NCI-H226 (cell line): ENCODE data around the gene GBP4.
A peak's percentile ranks its signal among the peaks of the same experiment; 100 is the strongest.
"Not testable (repeated sequence)": the region's sequence is repeated elsewhere in the genome, so short reads cannot be mapped to it uniquely, and the experiment has no call there.

Source experiments
- DNase-seq: peaks from one replicate; pipeline ENCODE4 v3.0.0-alpha.2; 2015

GBP4 gene, protein sequence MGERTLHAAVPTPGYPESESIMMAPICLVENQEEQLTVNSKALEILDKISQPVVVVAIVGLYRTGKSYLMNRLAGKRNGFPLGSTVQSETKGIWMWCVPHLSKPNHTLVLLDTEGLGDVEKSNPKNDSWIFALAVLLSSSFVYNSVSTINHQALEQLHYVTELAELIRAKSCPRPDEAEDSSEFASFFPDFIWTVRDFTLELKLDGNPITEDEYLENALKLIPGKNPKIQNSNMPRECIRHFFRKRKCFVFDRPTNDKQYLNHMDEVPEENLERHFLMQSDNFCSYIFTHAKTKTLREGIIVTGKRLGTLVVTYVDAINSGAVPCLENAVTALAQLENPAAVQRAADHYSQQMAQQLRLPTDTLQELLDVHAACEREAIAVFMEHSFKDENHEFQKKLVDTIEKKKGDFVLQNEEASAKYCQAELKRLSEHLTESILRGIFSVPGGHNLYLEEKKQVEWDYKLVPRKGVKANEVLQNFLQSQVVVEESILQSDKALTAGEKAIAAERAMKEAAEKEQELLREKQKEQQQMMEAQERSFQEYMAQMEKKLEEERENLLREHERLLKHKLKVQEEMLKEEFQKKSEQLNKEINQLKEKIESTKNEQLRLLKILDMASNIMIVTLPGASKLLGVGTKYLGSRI

DNA sequence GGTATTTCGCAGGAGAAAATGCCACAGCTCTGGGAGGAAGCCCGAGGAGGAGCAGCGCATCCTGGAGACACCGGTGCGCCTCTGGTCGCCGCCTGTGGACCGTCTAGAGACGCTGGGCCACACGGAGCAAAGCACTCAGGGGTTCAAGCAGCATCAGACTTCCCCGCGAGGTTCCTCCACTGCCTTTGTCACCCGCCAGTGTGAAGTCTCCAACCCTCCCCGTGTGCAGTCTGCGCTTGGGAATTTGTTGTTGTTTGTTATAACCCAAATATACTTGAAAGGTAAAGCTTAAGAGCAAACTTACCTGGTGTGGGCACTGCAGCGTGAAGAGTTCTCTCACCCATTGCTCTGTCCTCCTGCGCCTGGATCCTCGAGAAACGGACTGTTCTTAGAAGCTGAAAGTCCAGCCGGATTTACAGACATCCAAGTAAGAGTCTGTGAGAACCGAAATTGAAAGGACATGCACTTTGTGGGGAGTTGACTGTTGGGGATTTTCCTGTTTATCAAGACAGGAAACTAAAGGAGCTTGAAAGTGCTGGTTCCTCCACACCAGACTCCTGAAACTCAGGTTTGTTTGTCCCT is at the start of gene GBP4:
Gene GBP4, minus strand, starts transcription at position 452 of the 582 bp plus-strand sequence. Its CDS starts 108 bp downstream, at position 344.
- peak; percentile 15 for DNase-seq

DNA sequence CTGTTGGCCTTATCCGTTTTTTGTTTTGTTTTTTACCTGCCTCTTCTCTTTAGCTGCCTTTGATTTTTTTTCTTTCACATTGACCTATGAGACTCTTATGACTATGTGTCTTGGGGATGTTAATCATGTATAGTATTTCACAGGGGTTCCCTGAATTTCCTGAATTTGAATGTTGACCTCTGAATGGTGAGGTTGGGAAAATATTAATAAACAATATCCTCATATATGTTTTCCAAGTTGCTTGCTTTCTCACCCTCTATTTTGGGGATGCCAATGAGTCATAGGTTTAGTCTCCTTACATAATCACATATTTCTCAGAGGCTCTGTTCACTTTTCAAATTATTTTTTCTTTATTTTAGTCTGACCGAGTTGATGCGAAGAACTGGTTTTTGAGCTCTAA is 44.3 kb upstream of the GBP4 start:
- no peak for DNase-seq

DNA sequence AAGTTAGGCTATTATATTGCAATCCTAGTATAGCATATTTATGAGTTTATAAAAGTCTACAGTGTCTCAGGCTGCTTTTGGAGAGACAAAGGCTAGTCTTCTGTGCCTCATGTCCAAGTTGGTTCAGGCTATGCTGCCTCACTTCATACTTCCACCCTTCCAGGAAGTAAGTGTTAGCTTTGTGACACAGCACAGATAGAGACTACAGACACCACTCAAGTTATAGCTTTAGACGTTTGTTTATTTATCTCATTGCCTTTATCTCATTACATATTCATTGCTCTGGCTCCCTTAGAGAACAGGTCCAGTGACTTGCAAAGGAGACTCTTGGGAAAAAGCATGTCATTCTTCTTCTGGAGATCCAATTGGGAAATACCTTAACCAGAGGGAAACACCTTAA is 22.6 kb upstream of the GBP4 start:
- DNase-seq = no peak

DNA sequence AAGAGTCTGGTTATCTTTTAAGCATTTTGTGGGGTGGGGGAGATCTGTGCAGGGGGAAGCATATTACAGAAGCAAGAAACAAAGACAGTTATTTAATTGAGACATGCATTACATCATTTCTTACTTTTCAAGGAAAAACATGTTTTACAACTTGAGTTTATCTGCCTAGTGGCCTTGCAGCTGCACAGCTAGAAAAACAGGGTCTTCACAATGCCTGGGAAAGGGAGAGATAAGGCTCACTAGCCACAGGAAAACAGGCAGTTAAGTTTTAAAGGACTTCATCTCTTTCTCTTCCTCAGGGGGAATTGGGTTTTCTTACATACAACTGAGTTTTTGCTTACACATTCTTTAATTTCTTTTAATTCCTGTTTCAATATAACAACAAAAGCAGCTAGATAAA is 21.1 kb upstream of the GBP4 start:
- not testable (repeated sequence) for DNase-seq

DNA sequence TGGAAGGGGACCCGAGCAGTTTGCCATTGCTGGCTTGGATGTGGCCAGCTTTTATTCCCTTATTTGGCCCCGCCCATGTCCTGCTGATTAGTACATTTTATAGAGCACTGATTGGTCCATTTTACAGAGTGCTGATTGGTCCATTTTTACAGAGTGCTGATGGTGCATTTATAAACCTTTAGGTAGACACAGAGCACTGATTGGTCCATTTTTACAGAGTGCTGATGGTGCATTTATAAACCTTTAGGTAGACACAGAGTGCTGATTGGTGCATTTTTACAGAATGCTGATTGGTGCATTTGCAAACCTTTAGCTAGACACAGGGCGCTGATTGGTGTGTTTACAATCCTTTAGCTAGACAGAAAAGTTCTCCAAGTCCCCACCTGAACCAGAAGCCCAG is 20.2 kb upstream of the GBP4 start:
- DNase-seq = not testable (repeated sequence)

DNA sequence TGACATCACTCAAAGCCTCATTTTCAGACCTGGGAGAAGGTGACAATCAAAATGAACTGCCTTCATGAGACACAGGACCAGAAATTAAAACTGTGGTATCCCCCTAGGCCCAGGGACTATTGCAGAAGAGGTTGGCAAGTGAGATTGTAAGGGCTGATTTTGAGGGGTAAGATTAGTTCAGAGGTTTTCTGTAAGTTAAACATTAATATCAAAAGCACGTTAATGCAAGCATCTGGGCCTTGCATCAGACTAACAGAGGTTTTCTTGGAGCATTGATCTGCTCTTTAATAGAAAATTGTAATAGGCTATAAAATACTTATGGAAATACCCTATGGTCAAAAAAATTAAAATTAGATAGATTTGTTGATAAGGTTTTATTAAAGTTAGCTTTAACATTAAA is 14.6 kb upstream of the GBP4 start:
- no peak for DNase-seq

DNA sequence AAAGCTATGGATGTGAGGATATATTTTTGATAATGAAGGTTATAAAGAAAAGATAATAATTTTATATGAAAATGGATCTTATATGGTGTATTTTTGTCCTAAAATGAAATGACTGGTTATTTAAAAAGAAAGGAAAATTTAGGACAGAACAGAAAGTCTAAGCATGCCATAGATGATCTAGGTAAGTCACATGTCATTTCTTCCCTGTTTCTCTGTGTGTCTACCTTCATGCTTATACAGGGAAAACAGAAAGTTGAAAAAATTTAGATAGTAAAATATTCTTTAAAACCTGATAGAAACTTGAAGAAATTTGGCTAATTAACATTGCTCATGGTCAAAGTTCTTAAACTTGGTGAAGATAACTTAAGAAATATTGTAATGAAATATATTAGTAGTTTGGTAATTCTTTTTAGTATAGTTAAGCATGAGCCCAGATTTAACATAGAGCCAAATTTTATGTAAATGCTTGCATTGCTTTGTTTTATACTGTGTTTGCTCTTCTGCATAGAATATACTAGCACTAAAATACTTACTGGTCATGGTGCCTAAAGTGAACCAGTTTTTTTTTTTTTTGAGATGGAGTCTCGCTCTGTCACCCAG is 12.4 kb upstream of the GBP4 start:
- no peak for DNase-seq

DNA sequence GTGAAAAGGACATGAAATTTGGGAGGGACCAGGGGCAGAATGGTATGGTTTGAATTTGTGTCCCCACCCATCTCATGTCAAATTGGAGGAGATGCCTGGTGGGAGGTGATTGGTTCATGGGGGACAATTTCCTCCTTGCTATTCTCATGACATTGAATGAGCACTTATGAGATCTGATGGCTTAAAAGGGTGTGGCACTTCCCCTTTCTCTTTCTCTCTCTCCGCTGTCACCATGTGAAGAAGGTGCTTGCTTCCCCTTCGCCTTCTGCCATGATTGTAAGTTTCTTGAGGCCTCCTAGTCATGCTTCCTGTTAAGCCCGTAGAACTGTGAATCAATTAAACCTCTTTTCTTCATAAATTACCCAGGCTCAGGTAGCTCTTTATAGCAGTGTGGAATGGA is 7.6 kb upstream of the GBP4 start:
- no peak for DNase-seq

DNA sequence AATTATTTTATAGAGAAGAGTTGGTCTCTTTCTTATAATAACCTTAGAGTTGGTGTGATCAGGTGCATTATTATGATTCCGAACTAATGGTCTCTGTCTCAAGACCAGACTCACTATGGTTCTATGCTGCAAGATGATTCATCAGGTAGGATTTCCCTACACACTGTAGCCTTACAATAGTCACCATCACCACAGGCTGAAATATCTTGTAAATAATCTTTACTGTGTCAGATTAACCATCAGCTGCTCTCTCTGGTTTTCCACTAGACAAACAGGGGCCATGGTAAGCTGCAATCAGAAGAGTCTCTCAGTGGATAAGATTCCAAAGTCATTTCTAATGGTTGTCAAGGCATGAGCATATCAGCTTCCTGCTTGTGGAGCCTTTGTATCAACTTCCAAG is 4.4 kb upstream of the GBP4 start:
- peak; percentile 69 for DNase-seq

DNA sequence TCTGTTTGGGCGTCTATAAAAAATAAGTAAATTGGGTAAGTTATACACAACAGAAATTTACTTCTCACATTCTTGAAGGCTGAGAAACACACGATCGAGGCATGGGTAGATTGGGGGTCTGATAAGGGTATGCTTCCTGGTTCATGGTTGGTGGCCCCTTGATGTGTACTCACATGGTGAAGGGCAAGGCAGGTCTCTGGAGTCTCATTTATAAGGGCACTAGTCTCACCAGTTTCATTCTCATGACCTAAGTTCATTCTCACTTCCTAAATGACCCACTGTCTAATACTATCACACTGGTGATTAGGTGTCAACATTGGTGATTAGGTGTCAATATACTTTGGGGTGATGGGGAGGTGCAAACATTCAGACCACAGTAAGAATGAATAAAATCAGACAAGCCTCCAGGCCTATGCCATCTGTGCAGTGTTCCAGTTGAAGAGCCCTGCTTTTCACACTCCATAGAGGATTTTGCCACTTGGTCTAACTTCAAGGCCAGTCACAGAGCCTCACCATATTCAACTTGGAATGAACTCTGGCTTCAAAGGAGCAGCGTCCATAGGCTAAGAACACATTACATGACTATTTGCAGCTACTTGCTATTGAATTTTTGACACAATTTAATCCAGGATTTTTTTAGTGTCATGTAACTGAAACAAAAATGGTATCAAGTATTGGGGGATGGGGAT is 2.5 kb upstream of the GBP4 start:
- no peak for DNase-seq

DNA sequence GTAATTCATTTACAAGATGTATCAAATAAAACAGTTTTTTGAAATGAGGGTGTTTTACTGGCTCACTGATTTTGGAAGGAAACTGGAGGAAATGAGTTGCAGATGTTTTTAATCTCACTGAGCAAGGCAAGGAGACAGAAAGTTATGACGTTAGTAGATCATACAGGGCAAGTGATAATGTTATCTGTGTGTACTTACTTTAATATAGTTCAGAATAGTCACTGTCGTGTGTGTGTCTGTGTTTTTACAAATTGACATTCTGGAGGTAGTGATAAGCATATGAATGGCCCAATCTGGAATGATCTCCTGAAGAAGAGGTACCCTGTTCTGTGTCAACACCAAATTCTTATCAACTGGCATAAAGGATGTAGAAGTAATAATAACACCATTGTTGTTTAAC is 1.9 kb upstream of the GBP4 start:
- DNase-seq = no peak

DNA sequence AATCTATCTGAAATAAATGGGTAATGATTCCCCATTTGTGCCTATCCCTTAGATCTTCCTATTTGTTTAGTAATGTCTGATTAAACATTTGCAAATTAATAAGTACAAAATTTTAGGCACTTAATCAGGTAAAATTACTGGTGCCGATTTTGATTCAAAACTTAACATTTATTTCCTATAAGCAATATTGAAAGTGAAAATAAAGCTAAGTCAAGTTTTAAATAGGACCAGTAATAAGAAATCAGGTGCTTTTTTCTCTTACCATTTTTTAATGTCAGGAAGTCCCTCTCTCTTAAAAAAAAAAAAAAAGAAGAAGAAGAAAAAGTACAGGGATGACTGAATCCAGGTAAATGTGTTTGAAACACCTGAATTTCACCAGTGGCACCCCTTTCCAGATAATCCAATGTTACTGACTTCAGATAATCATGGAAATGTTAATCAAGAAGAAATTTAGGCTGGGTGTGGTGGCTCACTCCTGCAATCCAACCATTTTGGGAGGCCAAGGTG is 836 bp upstream of the GBP4 start:
- no peak for DNase-seq

DNA sequence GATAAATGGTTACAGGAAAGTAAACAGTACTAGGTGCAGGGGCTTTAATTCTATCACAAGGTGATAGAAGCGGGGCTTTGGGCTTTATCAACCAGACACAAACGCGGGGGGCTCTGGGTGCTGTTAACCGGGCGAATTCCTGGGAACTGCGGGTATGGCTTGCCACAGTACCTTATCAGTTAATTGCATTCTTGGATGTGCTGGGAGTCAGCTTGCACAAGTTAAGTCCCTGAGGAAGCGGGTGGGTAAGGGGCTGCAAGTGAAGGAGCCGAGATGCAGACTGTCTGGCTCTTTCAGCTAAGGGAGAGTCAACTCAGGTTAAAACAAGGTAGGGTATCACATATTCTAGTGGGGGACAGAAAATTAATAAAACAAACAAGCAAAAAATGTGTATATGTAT is 661 bp downstream of the GBP4 start:
- no peak for DNase-seq

DNA sequence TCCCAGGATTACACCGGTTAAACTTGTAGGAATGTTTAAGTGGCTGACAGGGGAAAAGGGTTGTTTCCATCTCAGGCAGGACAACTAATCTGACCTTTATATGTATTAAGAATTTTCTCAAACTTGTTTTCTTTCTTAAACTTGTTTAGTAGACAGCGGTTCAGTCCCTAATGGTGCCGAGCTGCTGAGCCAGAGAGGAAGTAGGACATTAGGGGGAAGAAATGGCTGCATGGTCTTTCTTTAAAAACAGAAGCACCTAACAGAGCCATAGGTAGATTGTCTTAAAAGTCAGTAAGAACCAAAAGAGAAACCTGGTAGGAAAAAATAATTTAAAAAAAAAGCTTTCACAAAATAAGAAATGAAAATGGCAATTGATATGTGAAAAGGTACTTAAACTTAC is 3.3 kb downstream of the GBP4 start:
- no peak for DNase-seq

DNA sequence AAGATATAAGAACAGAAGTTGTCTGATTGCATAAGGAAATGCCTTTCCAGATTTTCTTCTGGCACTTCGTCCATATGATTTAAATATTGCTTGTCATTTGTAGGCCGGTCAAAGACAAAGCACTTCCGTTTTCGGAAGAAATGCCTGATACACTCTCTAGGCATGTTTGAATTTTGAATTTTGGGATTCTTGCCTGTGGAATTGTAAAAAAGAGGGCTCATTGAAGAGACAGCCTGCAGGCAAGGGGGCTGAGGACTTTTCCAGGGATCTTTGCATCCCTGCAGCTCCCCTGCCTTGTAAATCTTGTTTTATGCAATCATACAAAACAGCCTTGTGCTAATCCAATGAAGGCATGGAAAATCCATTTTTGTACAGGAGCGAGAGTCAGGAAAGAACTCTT is 7.4 kb downstream of the GBP4 start:
- DNase-seq = no peak

DNA sequence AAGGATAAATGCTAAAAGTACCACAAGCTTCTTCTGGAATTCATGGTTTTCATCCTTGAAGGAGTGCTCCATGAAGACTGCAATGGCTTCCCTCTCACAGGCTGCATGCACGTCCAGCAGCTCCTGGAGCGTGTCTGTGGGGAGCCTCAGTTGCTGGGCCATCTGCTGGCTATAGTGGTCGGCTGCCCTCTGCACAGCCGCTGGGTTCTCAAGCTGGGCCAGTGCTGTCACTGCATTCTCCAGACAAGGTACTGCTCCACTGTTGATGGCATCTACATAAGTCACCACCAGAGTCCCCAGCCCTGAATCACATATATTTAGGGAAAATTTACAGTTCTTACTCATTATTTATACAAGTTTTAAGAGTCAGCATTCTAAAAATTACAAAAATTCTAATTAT is 8.7 kb downstream of the GBP4 start:
- DNase-seq = no peak

DNA sequence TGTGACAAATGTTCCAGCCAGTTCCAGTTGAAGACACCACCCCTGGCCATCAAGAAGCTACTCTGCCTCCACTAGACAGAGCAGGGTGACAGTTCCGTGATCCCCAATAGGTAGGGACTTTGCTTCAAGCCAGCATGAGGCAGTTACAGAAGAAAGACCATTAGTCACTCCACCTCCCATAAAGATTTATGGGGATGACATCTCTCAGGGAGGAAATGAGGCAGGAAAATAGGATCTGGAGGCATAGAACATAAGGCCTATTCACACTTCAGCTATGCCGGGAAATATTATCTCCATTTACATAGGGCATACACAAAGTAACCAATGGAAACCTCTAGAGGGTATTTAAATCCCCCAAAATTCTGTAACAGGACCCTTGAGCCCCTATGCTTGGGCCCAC is 19.4 kb downstream of the GBP4 start:
- peak; percentile 43 for DNase-seq

DNA sequence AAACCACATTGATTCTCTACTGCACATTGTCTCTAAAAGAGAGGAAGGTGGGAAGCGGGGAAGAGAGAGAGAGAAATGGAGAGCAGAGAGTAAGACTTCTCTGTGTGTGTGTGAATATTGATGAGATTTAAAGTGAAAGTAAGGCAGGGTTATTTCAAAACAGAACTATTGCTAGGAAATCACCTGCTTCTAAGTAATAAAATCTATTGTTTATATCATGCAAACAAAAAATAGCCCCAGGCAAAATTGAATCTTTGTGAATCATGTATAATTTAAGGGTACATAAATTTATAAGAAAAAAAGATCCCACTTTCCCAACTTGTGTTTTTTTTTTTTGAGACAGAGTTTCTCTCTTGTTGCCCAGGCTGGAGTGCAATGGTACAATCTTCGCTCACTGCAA is 21.8 kb downstream of the GBP4 start:
- DNase-seq = no peak

DNA sequence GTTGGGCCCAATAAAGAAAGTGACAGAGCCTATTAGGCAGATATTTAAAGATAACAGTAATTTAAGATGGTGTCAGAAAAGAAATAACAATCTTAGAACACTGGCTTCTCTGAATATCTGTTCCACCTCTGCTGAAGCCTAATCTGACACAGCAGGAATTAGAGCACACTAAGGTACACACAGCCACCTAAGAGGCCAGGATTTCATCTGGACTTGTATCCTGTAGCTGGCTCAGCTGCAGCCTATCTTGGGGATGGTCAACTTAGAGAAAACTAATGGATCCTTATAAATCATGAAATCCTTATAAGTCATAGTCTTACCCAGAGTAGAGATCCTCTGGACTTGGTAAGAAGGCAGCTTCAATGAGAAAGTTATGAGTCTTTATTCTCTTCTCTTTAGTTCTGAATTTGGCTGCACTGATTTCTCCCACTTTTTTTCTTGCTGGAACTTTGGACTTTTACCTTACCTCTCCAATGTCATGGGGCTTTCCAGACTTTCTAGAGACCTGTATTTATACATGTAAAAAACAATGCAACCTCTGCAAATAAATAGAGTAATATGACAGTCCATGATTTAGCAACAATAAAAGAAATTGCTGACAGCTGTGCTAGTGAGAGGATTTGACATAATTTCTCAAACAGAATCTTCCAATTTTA is 23.0 kb downstream of the GBP4 start, which contains the start of gene GBP7:
Gene GBP7, minus strand, starts transcription at position 403 of the 656 bp plus-strand sequence. CDS start 4,068 bp downstream, outside the sequence.
- no peak for DNase-seq

DNA sequence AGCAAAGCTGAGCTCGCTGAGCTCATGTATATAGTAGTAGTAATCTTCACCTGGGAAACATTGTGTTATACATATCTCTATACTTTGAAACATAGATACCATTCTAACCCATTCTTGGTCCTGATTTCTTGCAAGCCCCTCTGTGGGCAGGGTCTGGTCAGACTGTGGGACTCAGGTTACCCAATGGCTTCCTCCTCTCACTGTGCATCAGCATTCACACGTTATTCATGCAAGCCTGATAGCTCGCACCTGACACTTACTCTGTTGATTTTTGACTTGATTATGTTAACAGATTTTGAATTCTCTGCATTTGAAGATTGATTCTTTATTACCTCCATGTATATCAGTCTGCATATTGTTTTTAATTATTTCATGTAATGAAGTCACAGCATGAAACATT is 24.3 kb downstream of the GBP4 start:
- DNase-seq = no peak

DNA sequence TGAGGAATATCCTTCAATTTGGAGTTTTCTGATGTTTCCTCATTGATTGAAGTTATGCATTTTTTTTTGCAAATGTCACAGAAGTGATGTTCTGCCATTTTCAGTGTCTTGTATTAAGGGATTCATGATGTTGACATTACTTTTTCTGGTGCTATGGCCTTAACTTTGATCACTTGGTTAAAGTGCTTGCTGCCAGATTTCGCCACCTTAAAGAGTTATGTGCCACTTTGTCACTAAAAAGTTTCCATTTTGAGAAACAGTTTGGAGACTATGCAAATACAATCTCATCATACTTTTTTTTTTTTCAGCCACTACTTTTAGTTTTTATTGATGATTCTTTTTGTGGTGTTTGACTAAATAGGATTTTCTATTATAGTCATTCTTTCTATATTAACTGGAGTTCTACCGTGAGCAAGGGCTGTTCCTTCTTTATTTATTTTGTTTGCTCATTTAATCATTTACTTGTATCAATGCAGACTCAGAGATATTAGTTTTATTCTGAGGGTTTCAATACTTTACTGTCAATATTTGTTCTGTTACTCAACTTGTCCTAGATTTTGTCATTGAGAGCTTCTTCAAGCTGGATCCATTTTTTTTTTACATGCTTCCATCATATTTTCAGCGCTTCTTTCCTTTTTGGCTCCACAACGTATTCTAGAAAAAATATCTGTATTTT is 26.1 kb downstream of the GBP4 start:
- DNase-seq = no peak

DNA sequence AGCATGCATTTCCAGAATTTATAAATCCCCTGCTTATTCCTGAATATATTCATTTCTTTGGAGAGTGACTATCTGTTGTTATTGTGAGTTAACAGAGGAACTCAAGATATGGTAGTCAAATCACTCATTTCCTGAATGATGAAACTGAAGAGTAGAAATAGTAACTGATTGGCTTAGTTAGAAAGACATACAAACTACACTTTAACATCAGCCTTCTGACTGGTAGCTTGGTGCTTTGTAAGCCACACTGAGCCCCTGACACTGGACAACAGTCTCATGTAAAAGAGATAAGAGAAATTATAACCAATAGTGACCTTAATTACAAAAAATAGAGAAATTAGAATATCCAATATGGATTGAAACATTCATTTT is 27.7 kb downstream of the GBP4 start:
- DNase-seq = no peak
